Suprapubic skin (tissue), 4 donors: Measurements from ENCODE around the gene ANO2. TPM values are rescaled to one million over a fixed set of nuclear protein-coding genes. Genes with fewer than 3 reads are reported as not detected.

Source experiments
- DNase-seq, 2 donors: peaks; one replicate each; pipeline ENCODE4 v3.0.0-alpha.2; 2019; ENCODE audit warnings: low spot score in 2 of 2
- H3K27ac ChIP-seq: fragments of 200-600 bp; sonication (generic); one replicate; pipeline ENCODE4 v1.5.1; 2019
- H3K27me3 ChIP-seq: fragments of 200-600 bp; sonication (generic); one replicate; pipeline ENCODE4 v1.5.1; 2019
- H3K36me3 ChIP-seq: fragments of 200-600 bp; sonication (generic); one replicate; pipeline ENCODE4 v1.5.1; 2019
- H3K4me1 ChIP-seq: fragments of 200-600 bp; sonication (generic); one replicate; pipeline ENCODE4 v1.5.1; 2019
- H3K4me3 ChIP-seq: fragments of 200-600 bp; sonication (generic); one replicate; pipeline ENCODE4 v1.5.1; 2019; ENCODE audit warnings: mild to moderate bottlenecking
- H3K9me3 ChIP-seq: fragments of 200-600 bp; sonication (generic); one replicate; pipeline ENCODE4 v1.5.1; 2019
- CTCF ChIP-seq, 2 donors: fragments of 200-600 bp in 1 of 2; fragments of 450-650 bp in 1 of 2; sonication (generic) in 1 of 2; IDR thresholded peaks; one replicate each; pipeline ENCODE4 v1.5.1; 2016 to 2019; ENCODE audit warnings: antibody characterized with exemption in 2 of 2, mild to moderate bottlenecking in 1 of 2, moderate library complexity in 1 of 2
- EP300 ChIP-seq: sonication (generic); formaldehyde crosslinking; IDR thresholded peaks from one replicate; pipeline ENCODE4 v1.6.1; 2017; ENCODE audit warnings: antibody characterized with exemption
- POLR2A ChIP-seq, 2 donors: fragments of 450-650 bp; IDR thresholded peaks; one replicate each; pipeline ENCODE4 v1.6.1; 2017; ENCODE audit warnings: antibody characterized with exemption in 2 of 2, mild to moderate bottlenecking in 2 of 2, moderate library complexity in 2 of 2
- POLR2AphosphoS5 ChIP-seq, 3 donors: sonication (generic); formaldehyde crosslinking; IDR thresholded peaks; one replicate each; pipeline ENCODE4 v1.6.1; 2017; ENCODE audit warnings: antibody characterized with exemption in 3 of 3
- WGBS: methylation state at CpG from one replicate; pipeline ENCODE4 v1.1.5; 2018; 5-methylcytosine and 5-hydroxymethylcytosine counted together
- total RNA-seq, 4 donors: library from RNA; depleted of rRNA; stranded (reverse); fragments of >200 nt; gene quantifications; one replicate each; pipeline ENCODE4 v1.1.0, GENCODE V29; 2016

The ANO2 gene
- total RNA-seq, 4 donors from 2014 or later: 1.1 to 9.7 (median 2.0) TPM

GRCh38 chr12:5777451-5777850, 167.6 kb downstream of the ANO2 start:
- Histone ChIP-seq H3K36me3 (no peaks in the 10 kb centered on the region), H3K4me1 (no peaks in the 10 kb centered on the region), H3K27me3 (peaks cover 4% of the 10 kb centered on the region), H3K9me3 (no peaks in the 10 kb centered on the region), H3K4me3 (no peak overlapping the region), H3K27ac (no peak overlapping the region)
- 59% methylated on average over 3 of the region's 3 CpGs for WGBS
- no peak for DNase-seq
- no peak for TF ChIP-seq POLR2AphosphoS5 (IDR thresholded peaks at IDR 0.05)
- TF ChIP-seq EP300: no peak
- no peak for TF ChIP-seq CTCF (IDR thresholded peaks at IDR 0.05)
- no peak for TF ChIP-seq POLR2A (IDR thresholded peaks at IDR 0.05)

GRCh38 chr12:5776091-5776490, 169.0 kb downstream of the ANO2 start:
- TF ChIP-seq POLR2A (IDR thresholded peaks at IDR 0.05) (no peak), CTCF (IDR thresholded peaks at IDR 0.05) (no peak), POLR2AphosphoS5 (IDR thresholded peaks at IDR 0.05) (no peak), EP300 (no peak)
- Histone ChIP-seq H3K27me3 (peaks cover 4% of the 10 kb centered on the region), H3K36me3 (no peaks in the 10 kb centered on the region), H3K27ac (no peak overlapping the region), H3K4me1 (no peaks in the 10 kb centered on the region), H3K4me3 (no peak overlapping the region), H3K9me3 (no peaks in the 10 kb centered on the region)
- no peak for DNase-seq
- WGBS: 99% methylated on average over 4 of the region's 4 CpGs

GRCh38 chr12:5773550-5773949, 171.5 kb downstream of the ANO2 start:
- H3K9me3 ChIP-seq: no peaks in the 10 kb centered on the region
- H3K27me3 ChIP-seq: peaks cover 5% of the 10 kb centered on the region
- no peaks in the 10 kb centered on the region for H3K36me3 ChIP-seq
- no peaks in the 10 kb centered on the region for H3K4me1 ChIP-seq
- H3K27ac ChIP-seq: no peak overlapping the region
- no peak for TF ChIP-seq EP300
- TF ChIP-seq POLR2AphosphoS5 (IDR thresholded peaks at IDR 0.05): no peak
- TF ChIP-seq POLR2A (IDR thresholded peaks at IDR 0.05): no peak
- no peak for TF ChIP-seq CTCF (IDR thresholded peaks at IDR 0.05)
- no peak for DNase-seq
- H3K4me3 ChIP-seq: no peak overlapping the region
- 74% methylated on average over 3 of the region's 3 CpGs for WGBS

- Histone ChIP-seq H3K36me3 (no peaks in the 10 kb centered on the region), H3K4me1 (no peaks in the 10 kb centered on the region), H3K4me3 (no peak overlapping the region), H3K27ac (no peak overlapping the region), H3K9me3 (no peaks in the 10 kb centered on the region), H3K27me3 (peaks cover 13% of the 10 kb centered on the region)
- TF ChIP-seq CTCF (IDR thresholded peaks at IDR 0.05) (no peak), POLR2AphosphoS5 (IDR thresholded peaks at IDR 0.05) (no peak), POLR2A (IDR thresholded peaks at IDR 0.05) (no peak), EP300 (no peak)
- WGBS: 32% methylated on average over 1 of the region's 1 CpG
- DNase-seq: no peak
These were observed 173.3 kb downstream of the ANO2 start for GRCh38 chr12:5771756-5772155.

GRCh38 chr12:5770727-5771126, 174.3 kb downstream of the ANO2 start:
- H3K27me3 ChIP-seq: peaks cover 13% of the 10 kb centered on the region
- no peak for DNase-seq
- 92% methylated on average over 1 of the region's 1 CpG for WGBS
- no peaks in the 10 kb centered on the region for H3K9me3 ChIP-seq
- H3K27ac ChIP-seq: no peak overlapping the region
- TF ChIP-seq EP300 (no peak), CTCF (IDR thresholded peaks at IDR 0.05) (no peak), POLR2AphosphoS5 (IDR thresholded peaks at IDR 0.05) (no peak), POLR2A (IDR thresholded peaks at IDR 0.05) (no peak)
- no peaks in the 10 kb centered on the region for H3K36me3 ChIP-seq
- no peak overlapping the region for H3K4me3 ChIP-seq
- no peaks in the 10 kb centered on the region for H3K4me1 ChIP-seq
